Mesothelial cell of epicardium (in vitro differentiated cells): Measurements from ENCODE around the gene PDIA5. TPM values are rescaled to one million over a fixed set of nuclear protein-coding genes. Genes with fewer than 3 reads are reported as not detected.
"Not testable (repeated sequence)": the region's sequence is repeated elsewhere in the genome, so short reads cannot be mapped to it uniquely, and the experiment has no call there.

Experiments used
- DNase-seq, 2 experiments: peaks; one replicate each; pipeline ENCODE4 v3.0.0; 2021; ENCODE audit warnings: low spot score in 2 of 2; ENCODE audit not compliant: unreplicated experiment in 2 of 2
- H3K27ac Mint-ChIP-seq: 2 replicates; pipeline ENCODE4 v1.8.0; 2021; ENCODE audit warnings: mixed read lengths
- H3K27me3 Mint-ChIP-seq: 2 replicates; pipeline ENCODE4 v1.8.0; 2021; ENCODE audit warnings: low read depth, mixed read lengths
- H3K36me3 Mint-ChIP-seq: 2 replicates; pipeline ENCODE4 v1.8.0; 2021; ENCODE audit warnings: mixed read lengths
- H3K4me1 Mint-ChIP-seq: 2 replicates; pipeline ENCODE4 v1.8.0; 2021; ENCODE audit warnings: mixed read lengths
- H3K4me3 Mint-ChIP-seq: 2 replicates; pipeline ENCODE4 v1.8.0; 2021; ENCODE audit warnings: mild to moderate bottlenecking, moderate library complexity, mixed read lengths
- H3K9me3 Mint-ChIP-seq: 2 replicates; pipeline ENCODE4 v1.8.0; 2021; ENCODE audit warnings: mixed read lengths
- CTCF ChIP-seq: fragments of 200-600 bp; sonication (generic); IDR thresholded peaks from one replicate; pipeline ENCODE4 v1.5.0; 2021; ENCODE audit warnings: antibody characterized with exemption; ENCODE audit not compliant: unreplicated experiment
- total RNA-seq: library from RNA; stranded (reverse); gene quantifications from 3 replicates; pipeline ENCODE4 v1.2.1, GENCODE V29; 2021

PDIA5 gene
- total RNA-seq, 1 donor from 2014 or later = 19.1 TPM

DNA sequence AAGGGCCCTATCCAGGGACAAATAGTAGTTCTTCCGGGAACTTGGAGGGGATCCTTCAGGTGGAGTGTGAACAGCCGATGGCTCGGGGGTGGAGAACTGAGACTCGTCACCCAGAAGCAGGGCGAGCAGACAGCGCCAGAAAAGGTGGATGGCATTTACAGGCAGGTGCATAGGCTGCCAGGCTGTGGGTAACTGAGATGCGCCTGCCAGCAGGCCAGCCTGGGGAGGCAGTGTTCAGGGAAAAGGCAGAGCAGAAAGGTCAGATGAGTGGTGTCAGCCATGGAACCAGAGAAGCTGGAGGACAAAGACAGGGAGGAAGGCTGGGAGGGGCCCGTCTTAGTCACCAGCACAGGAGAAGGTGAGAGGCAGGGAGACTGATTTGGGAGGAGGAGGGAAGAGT lies 81.9 kb downstream of the PDIA5 start:
- TF ChIP-seq CTCF = no peak
- Mint-ChIP-seq H3K27me3 (no peaks in the 10 kb centered on the region), H3K27ac (no peak overlapping the region), H3K36me3 (peaks cover 27% of the 10 kb centered on the region), H3K9me3 (no peaks in the 10 kb centered on the region), H3K4me1 (peaks cover 2% of the 10 kb centered on the region), H3K4me3 (no peak overlapping the region)
- no peak for DNase-seq

DNA sequence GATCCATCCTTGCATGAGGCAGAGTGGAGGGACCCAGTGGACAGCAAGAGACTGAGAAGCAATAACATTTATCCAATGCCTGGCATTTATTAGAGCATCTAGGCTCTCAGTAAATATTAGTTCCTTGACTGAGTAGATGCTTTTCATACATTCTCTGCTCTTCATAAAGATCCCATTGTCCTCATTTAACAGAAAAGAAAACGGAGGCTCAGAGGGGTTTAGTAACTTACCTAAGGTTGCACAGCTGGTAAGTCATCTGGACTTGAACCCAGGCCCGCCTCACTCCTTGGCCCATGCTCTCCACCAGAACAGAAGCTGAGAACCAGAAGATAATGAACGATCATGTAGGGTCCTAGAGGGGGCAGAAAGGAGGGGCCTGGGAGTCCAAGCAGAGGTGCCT lies 82.7 kb downstream of the PDIA5 start:
- H3K27ac Mint-ChIP-seq = no peak overlapping the region
- no peak for TF ChIP-seq CTCF

GRCh38 chr3:123150449-123151215 lies 83.8 kb downstream of the PDIA5 start:
- no peak overlapping the region for H3K4me3 Mint-ChIP-seq
- H3K9me3 Mint-ChIP-seq = no peaks in the 10 kb centered on the region
- peaks cover 22% of the 10 kb centered on the region for H3K36me3 Mint-ChIP-seq
- no peaks in the 10 kb centered on the region for H3K27me3 Mint-ChIP-seq
- H3K4me1 Mint-ChIP-seq = no peaks in the 10 kb centered on the region
- DNase-seq = no peak
- no peak for TF ChIP-seq CTCF
- no peak overlapping the region for H3K27ac Mint-ChIP-seq

More for the DNA sequence above, 82.7 kb downstream of the PDIA5 start:
- peaks cover 25% of the 10 kb centered on the region for H3K36me3 Mint-ChIP-seq
- DNase-seq = no peak
- no peaks in the 10 kb centered on the region for H3K27me3 Mint-ChIP-seq
- H3K4me3 Mint-ChIP-seq = no peak overlapping the region
- H3K9me3 Mint-ChIP-seq = no peaks in the 10 kb centered on the region
- H3K4me1 Mint-ChIP-seq = no peaks in the 10 kb centered on the region

GRCh38 chr3:123151251-123151705 lies 84.5 kb downstream of the PDIA5 start:
- H3K27ac Mint-ChIP-seq = no peak overlapping the region
- no peak overlapping the region for H3K4me3 Mint-ChIP-seq
- TF ChIP-seq CTCF = no peak
- no peaks in the 10 kb centered on the region for H3K27me3 Mint-ChIP-seq
- no peak for DNase-seq
- H3K4me1 Mint-ChIP-seq = no peaks in the 10 kb centered on the region
- no peaks in the 10 kb centered on the region for H3K9me3 Mint-ChIP-seq
- peaks cover 17% of the 10 kb centered on the region for H3K36me3 Mint-ChIP-seq

DNA sequence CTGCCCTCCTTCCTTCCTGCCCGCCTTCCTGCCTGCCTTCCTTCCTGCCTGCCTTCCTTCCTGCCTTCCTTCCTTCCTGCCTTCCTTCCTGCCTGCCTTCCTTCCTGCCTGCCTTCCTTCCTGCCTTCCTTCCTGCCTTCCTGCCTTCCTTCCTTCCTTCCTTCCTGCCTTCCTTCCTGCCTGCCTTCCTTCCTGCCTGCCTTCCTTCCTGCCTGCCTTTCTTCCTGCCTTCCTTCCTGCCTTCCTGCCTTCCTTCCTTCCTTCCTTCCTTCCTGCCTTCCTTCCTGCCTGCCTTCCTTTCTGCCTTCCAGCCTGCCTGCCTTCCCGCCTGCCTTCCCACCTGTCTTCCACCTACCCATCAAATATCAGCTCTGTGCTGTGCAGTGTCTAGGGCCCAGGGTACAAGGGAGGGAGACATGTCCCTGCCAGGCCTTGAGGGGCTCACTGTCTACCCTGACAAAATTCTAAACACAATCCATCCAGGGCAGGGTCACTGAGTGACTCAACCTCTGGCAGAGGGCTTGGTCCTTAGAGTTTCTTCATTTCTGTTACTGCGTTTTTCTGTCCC lies 85.1 kb downstream of the PDIA5 start:
- not testable (repeated sequence) for H3K4me3 Mint-ChIP-seq

DNA sequence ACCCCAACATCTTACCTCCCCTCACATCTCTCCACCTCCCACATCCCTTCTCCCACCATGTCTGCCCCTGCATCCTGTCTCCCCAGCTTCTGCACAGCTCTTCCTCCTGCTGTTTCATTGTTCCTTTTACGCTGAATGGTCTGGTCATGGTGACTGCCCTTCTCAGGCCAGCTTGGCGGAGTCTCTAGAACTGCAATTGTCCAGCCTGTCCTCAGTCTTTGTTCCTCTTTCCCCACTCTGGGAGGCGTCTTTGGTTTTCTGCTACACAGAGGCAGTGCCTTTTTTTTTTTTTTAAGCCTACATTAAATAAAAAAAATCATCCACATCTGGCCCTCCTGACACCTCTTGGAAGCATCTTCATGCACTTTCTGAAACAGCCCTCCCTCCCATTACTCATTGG lies 85.9 kb downstream of the PDIA5 start:
- Mint-ChIP-seq H3K27me3 (no peaks in the 10 kb centered on the region), H3K4me3 (no peak overlapping the region), H3K27ac (no peak overlapping the region), H3K36me3 (peaks cover 15% of the 10 kb centered on the region), H3K9me3 (no peaks in the 10 kb centered on the region), H3K4me1 (no peaks in the 10 kb centered on the region)
- no peak for DNase-seq
- TF ChIP-seq CTCF = no peak

More for the DNA sequence above, 85.1 kb downstream of the PDIA5 start:
- not testable (repeated sequence) for H3K9me3 Mint-ChIP-seq, H3K27me3 Mint-ChIP-seq, H3K27ac Mint-ChIP-seq, DNase-seq, H3K4me1 Mint-ChIP-seq
- peaks cover 15% of the 10 kb centered on the region for H3K36me3 Mint-ChIP-seq
